SU-DHL-6 (cell line): ENCODE results near the gene SORCS2.

Experiments
- H2AFZ ChIP-seq: fragments of 200-600 bp; sonication (generic); 2 replicates; pipeline ENCODE4 v1.6.1; 2014; ENCODE audit warnings: low read depth, mild to moderate bottlenecking, moderate library complexity, mixed read lengths, antibody characterized with exemption, low read length; ENCODE audit not compliant: severe bottlenecking
- H3F3A ChIP-seq: fragments of 200-600 bp; shearing (Covaris generic); 2 replicates; pipeline ENCODE4 v1.6.0; 2016; ENCODE audit warnings: antibody characterized with exemption, mild to moderate bottlenecking; ENCODE audit not compliant: insufficient read depth
- H3K27ac ChIP-seq: fragments of 200-600 bp; sonication (generic); 2 replicates; pipeline ENCODE4 v1.5.1; 2016; ENCODE audit warnings: low read depth, mild to moderate bottlenecking, low read length, moderate library complexity, mixed read lengths
- H3K27me3 ChIP-seq: fragments of 200-600 bp; sonication (generic), shearing (Covaris generic); 2 replicates; pipeline ENCODE4 v1.6.0; 2014; ENCODE audit warnings: mild to moderate bottlenecking, low read length
- H3K36me3 ChIP-seq: fragments of 200-600 bp; sonication (generic); 2 replicates; pipeline ENCODE4 v1.6.1; 2014; ENCODE audit warnings: mild to moderate bottlenecking, low read length, mixed read lengths
- H3K4me2 ChIP-seq: fragments of 300-600, 200-600 bp; shearing (Covaris generic), sonication (generic); 2 replicates; pipeline ENCODE4 v1.6.0; 2014; ENCODE audit warnings: low read length, low read depth, mild to moderate bottlenecking; ENCODE audit not compliant: poor library complexity, severe bottlenecking
- H3K4me3 ChIP-seq: fragments of 200-600 bp; sonication (generic); 2 replicates; pipeline ENCODE4 v1.5.1; 2014; ENCODE audit warnings: antibody characterized with exemption, low read length, mild to moderate bottlenecking, mixed read lengths; ENCODE audit not compliant: insufficient read depth, poor library complexity, severe bottlenecking
- H3K79me2 ChIP-seq: fragments of 200-600 bp; sonication (generic); 2 replicates; pipeline ENCODE4 v1.6.1; 2014; ENCODE audit warnings: mild to moderate bottlenecking, low read length, moderate library complexity; ENCODE audit not compliant: insufficient read depth
- H3K9ac ChIP-seq: fragments of 200-600 bp; sonication (generic); 2 replicates; pipeline ENCODE4 v1.7.0; 2014; ENCODE audit warnings: mild to moderate bottlenecking, low read length
- H3K9me2 ChIP-seq: fragments of 200-600 bp; sonication (generic); replicated peaks from 2 replicates; pipeline ENCODE4 v1.6.1; 2014; ENCODE audit warnings: low read length; ENCODE audit not compliant: insufficient read depth
- H3K9me3 ChIP-seq: fragments of 200-600 bp; sonication (generic); 2 replicates; pipeline ENCODE4 v1.6.1; 2014; ENCODE audit warnings: low read length, mixed read lengths; ENCODE audit not compliant: insufficient read depth
- H4K20me1 ChIP-seq: fragments of 200-600 bp; sonication (generic); 2 replicates; pipeline ENCODE4 v1.6.1; 2014; ENCODE audit warnings: low read depth, mild to moderate bottlenecking, antibody characterized with exemption, low read length, moderate library complexity, mixed read lengths
- EZH2phosphoT487 ChIP-seq: fragments of 200-600 bp; sonication (generic), shearing (Covaris generic); conservative IDR thresholded peaks from 2 replicates; pipeline ENCODE4 v1.6.1; 2018; ENCODE audit warnings: mild to moderate bottlenecking, antibody characterized with exemption, low read length, moderate library complexity, mixed read lengths
- TF ChIP-seq, protein P1 (sequence below): fragments of 200-600 bp; sonication (generic); IDR thresholded peaks from one replicate; pipeline ENCODE4 v1.5.1; 2017; ENCODE audit warnings: antibody characterized with exemption, mild to moderate bottlenecking, low read length, moderate library complexity; ENCODE audit not compliant: insufficient read depth, poor library complexity, severe bottlenecking

The SORCS2 gene

DNA sequence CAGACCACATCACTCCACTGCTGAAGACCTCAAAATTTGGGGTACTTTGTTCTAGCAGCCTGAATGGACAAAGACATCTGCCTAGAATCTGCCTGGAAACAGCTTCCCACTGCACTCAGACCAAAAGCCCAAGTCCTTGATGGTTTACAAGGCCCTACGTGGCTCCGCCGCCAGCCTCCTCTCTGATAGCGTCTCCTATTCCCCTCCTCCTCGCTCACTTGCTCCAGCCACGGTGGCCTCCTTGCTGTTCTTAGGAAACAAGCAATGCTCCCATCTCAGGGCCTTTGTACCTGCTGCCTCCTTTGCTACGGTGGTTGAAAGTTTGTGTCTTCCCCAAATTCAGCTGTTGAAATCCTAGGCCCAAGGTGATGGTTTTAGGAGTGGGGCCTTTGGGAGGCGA is 34.7 kb upstream of the SORCS2 start:
- Histone ChIP-seq H3K9ac (no peak overlapping the region), H4K20me1 (no peaks in the 10 kb centered on the region), H3K9me3 (no peaks in the 10 kb centered on the region), H3F3A (no peaks in the 10 kb centered on the region), H3K79me2 (no peaks in the 10 kb centered on the region), H3K4me3 (no peak overlapping the region), H3K9me2 (no peaks in the 10 kb centered on the region), H3K4me2 (no peak overlapping the region), H3K27me3 (no peaks in the 10 kb centered on the region), H3K36me3 (no peaks in the 10 kb centered on the region), H2AFZ (no peak overlapping the region), H3K27ac (no peak overlapping the region)
- TF ChIP-seq, protein P1, sequence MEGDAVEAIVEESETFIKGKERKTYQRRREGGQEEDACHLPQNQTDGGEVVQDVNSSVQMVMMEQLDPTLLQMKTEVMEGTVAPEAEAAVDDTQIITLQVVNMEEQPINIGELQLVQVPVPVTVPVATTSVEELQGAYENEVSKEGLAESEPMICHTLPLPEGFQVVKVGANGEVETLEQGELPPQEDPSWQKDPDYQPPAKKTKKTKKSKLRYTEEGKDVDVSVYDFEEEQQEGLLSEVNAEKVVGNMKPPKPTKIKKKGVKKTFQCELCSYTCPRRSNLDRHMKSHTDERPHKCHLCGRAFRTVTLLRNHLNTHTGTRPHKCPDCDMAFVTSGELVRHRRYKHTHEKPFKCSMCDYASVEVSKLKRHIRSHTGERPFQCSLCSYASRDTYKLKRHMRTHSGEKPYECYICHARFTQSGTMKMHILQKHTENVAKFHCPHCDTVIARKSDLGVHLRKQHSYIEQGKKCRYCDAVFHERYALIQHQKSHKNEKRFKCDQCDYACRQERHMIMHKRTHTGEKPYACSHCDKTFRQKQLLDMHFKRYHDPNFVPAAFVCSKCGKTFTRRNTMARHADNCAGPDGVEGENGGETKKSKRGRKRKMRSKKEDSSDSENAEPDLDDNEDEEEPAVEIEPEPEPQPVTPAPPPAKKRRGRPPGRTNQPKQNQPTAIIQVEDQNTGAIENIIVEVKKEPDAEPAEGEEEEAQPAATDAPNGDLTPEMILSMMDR, result no peak
- TF ChIP-seq EZH2phosphoT487, result no peak

DNA sequence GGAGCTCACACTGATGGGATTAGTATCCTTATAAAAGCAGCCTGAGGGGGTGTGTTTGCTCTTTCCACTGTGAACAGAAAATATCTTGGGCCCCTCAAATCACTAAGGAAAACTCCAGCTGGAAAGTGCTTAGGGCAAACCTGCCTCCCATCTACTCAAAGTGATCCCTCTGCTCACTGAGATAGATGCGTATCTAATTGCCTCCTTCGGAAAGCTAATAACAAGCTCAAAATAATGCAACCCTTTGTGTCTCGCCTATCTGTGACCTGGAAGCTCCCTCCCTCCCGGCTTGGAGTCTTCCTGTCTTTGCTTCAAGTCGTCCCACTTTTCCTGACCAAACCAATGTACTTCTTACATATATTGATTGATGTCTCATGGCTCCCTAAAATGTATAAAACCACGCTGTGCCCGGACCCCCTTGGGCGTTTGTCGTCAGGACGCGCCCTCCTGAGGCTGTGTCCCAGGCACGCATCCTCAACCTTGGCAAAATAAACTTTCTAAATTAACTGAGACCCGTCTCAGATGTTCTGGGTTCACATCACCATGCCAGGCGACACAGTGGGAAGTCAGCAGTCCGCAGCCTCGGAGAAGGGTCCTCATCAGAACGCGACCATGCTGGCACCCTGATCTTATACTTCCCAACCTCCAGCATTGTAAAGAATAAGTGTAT is 34.1 kb upstream of the SORCS2 start:
- Histone ChIP-seq H3K9me2 (no peaks in the 10 kb centered on the region), H3K27ac (no peak overlapping the region), H2AFZ (no peak overlapping the region), H3K4me2 (no peak overlapping the region), H3K36me3 (no peaks in the 10 kb centered on the region), H4K20me1 (no peaks in the 10 kb centered on the region), H3K27me3 (no peaks in the 10 kb centered on the region), H3K9ac (no peak overlapping the region), H3K9me3 (no peaks in the 10 kb centered on the region), H3K79me2 (no peaks in the 10 kb centered on the region), H3K4me3 (no peak overlapping the region), H3F3A (no peaks in the 10 kb centered on the region)
- no peak for TF ChIP-seq EZH2phosphoT487
- TF ChIP-seq, protein P1, result no peak

DNA sequence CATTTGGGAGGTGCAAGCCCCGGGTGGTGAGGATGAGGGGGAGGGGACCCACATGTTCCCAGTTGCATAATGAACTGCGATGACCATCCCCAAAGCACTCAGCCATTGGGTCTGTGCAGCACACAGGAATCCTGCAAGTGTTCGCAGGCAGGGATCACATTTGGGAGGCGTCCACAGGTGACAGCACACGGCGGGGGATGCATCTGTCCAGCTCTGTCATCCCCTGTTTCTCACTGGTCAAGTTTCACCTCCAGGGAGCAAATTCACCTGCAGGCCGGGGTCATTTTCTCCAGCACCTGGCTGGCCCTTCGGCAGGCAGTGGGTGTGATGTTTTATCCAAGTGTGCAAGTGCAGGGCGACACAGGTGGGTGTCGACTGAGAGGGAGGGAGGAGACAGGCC is 33.3 kb upstream of the SORCS2 start:
- Histone ChIP-seq H3K9ac (no peak overlapping the region), H3K27ac (no peak overlapping the region)

More for the DNA sequence above, 33.3 kb upstream of the SORCS2 start:
- no peak overlapping the region for H3K4me3 ChIP-seq
- H3K36me3 ChIP-seq, result no peaks in the 10 kb centered on the region
- H3K4me2 ChIP-seq, result no peak overlapping the region
- no peaks in the 10 kb centered on the region for H3F3A ChIP-seq
- no peaks in the 10 kb centered on the region for H3K79me2 ChIP-seq
- no peaks in the 10 kb centered on the region for H3K9me2 ChIP-seq
- no peaks in the 10 kb centered on the region for H4K20me1 ChIP-seq
- TF ChIP-seq, protein P1, result no peak
- TF ChIP-seq EZH2phosphoT487, result no peak
- H3K27me3 ChIP-seq, result no peaks in the 10 kb centered on the region
- no peaks in the 10 kb centered on the region for H3K9me3 ChIP-seq
- no peak overlapping the region for H2AFZ ChIP-seq
